Muscle of back (tissue), 11 donors: ENCODE results near the gene TMEM40. TPM values are rescaled to one million over a fixed set of nuclear protein-coding genes. Genes with fewer than 3 reads are reported as not detected.
A peak's percentile ranks its signal among the peaks of the same experiment; 100 is the strongest.
"Not testable (repeated sequence)": the region's sequence is repeated elsewhere in the genome, so short reads cannot be mapped to it uniquely, and the experiment has no call there.

Experiments used
- DNase-seq, 3 donors: peaks; one replicate each; pipeline versions ENCODE4 v3.0.0 to v3.0.0-alpha.2; 2013
- polyA plus RNA-seq, 10 donors: library from polyadenylated mRNA; unstranded; fragments of 120-200 nt; gene quantifications; one replicate each; pipeline ENCODE4 v1.2.1, GENCODE V29; 2013; ENCODE audit not compliant: insufficient read length in 10 of 10

TMEM40 gene
- polyA plus RNA-seq, 10 donors = 10.3 to 26.6 (median 18.5) TPM

DNA sequence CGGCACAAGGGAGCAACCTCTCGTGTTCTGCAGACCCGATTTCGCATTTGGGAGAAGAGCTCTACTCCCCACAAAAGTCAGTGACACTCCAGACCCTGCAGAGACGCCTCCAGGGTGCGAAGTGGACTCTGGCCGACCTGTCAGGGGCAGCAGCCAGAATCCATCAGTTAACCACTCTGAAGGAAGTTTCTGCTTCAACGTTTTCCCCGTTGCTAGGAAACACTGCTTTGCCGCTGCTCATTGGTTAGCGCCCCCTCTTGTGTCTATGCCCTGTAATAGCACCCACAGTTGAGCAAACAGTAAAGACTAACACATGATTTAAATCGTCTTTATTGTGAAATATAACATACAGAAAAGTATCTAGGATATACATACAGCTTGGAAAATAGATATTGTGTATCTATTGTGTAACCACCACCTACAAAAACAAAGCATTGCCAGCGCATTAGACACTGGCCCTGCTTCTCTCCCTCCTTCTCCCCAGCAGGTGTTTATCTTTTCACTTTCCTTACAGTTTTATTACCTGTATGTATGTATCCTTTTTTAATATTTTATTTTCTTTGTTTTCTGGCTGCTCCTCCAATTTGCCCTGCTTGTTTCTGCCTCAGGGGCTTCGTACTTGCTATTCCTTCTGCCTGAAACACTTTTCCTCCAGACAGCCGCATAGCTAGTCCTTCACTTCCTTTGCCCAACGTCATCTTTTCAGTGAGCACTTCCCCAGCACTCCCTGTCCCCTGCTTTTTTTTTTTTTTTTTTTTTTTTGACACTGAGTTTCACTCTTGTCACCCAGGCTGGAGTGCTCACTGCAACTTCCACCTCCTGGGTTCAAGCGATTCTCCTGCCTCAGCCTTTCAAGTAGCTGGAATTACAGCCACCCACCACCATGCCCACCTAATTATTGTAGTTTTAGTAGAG is 38.8 kb downstream of the TMEM40 start:
- peak; percentile 81 to 96 (median 92) for DNase-seq

DNA sequence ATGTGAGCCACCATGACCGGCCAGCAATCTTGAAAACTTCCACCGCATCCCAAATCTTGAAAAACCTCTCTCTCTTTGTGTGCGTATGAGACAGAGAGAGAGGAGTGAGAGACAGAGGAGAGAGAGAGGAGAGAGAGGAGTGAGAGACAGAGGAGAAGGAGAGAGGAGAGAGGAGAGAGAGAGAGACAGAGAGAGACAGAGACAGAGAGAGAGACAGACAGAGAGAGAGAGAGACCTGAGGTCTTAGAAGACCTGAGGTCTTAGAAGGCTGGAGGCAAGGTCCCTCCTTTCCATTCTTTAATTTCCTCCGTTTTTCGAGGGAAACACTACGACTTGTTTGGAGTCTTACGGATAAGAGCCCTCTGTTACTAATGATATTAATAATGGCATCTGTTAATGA is 39.5 kb downstream of the TMEM40 start:
- peak in 1 of 3 donors; percentile 13 for DNase-seq

DNA sequence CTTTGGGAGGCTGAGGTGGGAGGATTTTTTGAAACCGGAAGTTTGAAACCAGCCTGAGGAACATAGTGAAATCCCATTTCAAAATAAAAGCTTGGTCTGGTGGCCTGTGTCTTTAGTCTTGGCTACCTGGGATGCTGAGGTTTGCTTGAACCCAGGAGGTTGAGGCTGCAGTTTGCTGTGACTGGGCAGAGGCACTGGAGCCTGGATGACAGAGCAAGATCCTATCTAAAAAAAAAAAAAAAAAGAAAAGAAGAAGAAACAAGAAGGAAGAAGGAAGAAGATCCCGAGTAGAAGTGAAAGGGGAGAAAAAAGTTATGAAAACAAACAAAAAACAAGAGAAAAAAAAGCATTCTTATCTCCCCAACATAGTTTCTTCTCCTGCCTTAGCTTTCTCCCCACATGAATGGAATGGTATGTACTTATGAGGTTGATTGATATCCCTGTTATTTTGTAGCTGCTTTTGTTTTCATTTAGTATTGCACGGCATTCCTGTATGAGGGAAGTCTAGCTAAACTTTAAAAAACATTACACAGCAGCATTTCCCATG is 42.4 kb downstream of the TMEM40 start:
- DNase-seq = no peak

DNA sequence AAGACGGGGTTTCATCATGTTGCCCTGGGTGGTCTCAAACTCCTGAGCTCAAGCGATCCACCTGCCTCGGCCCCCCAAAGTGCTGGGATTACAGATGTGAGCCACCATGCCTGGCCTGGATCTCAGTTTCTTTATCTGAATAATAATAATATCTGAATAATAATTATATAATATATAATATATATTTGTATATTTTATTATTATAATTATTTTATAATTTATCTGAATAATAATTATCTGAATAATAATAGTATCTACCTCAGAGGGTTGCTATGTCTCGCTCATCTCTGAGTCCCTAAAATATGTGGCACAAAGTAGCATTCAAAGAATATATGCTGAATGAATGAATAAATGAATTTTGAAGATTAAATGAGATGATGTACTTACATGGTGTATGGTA is 44.8 kb downstream of the TMEM40 start:
- no peak for DNase-seq

DNA sequence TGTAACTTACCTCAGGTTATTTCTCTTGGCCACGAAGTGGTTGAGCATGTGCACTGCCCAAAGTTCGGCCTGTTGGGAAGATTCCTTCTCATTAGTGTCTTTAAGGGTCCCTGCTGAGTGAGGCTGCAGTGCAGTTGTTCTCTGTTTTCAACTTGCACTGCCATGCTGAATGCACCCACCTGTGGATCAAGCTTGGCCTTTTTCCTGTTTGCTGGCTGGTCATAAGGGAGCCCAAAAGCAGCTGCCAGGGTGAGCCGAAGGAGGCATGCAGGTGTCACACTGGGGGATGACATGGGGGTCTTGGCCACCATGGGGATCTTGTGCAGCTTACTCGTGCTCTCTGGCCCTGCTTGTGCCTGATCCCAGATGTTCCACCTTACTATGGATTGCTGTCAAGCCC is 49.0 kb downstream of the TMEM40 start:
- DNase-seq = no peak

DNA sequence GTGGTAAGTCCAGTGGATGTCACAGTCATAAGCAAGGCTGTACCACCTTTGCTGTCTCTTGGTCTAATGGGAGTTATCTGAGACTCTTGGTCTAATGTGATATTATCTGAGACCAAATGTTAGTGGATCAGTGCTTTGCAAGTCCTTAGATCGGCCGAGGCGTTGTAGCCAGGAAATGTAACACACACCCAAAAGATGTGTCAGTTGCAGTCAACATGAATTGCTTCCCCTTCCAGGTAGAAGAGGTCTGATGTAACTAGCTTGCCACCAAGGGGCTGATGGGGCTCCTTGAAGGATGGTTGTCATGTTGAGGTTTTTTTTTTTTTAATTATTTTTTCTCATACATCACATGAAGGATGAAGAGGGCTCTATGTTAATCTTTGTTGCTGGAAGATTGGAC is 49.7 kb downstream of the TMEM40 start:
- no peak for DNase-seq

DNA sequence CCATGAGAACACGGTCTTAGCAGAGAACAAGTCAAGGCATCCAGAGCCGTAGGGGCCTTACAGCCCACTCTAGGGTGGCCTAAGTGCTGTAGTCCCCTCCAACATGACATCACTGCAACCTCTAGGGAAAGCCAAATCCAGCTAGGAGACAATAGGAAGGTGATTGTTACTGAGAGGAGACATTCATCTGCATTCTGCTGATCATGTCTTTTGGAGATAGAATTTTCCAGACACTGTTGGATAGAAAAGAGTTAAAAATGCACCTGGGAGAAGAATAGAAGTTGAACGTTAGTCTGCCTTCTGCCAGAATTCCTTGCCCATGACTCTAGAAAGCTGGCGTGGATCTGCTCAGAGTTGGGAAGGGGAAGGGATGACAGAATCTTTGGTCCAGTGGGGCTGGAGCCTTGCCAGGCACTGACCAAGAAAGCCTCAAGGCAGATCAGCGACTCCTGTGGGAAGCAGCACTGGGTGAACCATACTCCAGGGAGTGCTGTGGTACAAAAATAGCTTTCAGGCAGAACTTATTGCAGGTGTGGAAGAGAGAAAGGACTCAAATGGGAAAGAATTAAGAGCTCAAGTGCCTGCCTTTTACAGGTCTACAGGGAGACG is 50.4 kb downstream of the TMEM40 start:
- DNase-seq = peak in 1 of 3 donors; percentile 11

DNA sequence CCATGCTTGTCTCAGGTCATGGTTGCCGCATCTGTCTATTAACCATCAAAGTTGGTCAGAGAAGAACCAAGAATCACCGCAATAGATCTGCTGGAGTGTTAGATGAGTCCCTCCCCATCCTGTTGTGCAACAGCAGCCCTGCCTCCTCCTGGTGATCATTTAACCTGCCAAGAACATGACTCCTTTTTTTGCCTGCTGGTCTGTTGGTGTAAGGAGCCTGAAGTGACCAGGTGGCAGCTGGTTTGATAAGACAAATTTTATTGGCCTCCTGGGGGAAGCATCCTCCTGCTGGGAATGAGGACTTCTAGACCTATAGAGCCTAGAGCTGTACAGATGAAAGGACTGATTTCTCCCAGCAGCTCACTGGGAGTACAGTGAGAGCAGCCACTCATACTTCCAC is 51.6 kb downstream of the TMEM40 start:
- DNase-seq = no peak

DNA sequence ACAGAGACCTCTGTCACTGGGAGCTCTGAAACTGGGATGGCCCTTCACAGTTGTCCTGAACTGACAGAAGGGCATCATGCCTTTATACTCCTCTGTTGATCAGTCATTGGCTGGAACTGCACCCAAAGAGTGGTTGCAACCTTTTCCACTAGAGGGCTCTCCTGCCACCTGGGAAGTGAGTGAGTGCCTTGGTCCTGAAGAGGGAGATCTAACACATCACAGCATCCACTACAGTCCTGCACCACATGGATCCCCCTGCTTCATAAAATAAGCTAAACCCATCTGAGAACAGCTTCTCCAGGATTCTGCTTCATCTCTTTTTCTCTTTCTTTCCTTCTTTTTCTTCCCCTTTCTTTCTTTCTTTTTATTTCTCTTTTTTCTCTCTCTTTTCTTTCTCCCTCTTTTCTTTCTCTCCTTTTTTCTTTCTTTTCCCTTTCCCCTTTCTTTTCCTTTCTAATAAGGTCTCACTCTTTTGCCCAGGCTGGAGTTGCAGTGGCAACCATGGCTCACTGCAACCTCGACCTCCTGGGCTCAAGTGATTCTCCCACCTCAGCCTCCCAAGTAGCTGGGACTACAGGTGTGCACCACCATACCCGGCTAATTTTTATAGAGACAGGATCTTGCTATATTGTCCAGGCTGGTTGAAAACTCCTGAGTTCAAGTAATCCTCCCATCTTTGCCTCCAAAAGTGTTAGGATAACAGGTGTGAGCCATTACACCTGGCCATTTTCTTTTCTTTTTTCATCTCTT is 52.4 kb downstream of the TMEM40 start:
- peak in 2 of 3 donors; percentile 26 to 46 for DNase-seq

DNA sequence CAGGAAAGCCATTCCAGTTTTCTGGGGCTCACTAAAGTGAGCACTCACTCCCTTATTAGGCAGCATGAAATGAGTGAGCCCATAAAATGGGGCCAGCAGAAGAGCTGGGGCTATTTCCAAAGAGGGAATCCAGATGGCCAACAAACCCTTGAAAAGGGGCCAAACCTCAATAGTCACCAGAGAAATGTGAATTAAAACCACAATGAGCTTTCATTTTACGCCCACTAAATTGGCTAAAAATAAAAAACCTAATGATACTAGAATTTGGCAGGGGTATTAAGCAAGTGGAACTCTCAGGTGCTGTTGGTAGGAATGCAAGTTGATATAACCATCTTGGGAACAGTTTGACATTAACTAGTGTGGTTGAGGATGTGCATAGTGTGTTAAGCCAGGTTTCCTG is 53.1 kb downstream of the TMEM40 start:
- DNase-seq = no peak

DNA sequence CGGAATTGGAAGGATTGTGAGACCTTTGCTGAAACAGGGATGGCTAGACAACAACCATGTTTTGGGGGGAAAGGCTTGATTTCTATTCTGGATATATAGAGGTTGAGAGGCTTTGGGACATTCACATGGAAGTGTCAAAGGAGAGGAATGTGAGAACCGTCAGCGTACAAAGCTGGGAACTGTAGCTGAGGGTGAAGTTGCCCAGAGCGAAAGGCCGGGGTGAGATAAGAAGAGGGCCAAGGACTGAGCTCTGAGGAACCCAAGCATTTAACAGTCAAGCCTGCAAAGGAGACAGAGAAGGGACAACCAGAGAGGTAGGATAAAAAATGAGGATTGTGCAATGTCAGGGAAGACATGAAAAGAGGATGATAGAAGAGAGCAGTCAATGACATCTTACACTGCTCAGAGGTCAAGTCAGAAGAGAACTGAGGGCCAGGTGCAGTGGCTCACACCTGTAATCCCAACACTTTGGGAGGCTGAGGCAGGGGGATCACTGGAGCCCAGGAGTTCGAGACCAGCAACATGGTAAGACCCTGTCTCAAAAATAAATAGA is 53.6 kb downstream of the TMEM40 start:
- DNase-seq = no peak

DNA sequence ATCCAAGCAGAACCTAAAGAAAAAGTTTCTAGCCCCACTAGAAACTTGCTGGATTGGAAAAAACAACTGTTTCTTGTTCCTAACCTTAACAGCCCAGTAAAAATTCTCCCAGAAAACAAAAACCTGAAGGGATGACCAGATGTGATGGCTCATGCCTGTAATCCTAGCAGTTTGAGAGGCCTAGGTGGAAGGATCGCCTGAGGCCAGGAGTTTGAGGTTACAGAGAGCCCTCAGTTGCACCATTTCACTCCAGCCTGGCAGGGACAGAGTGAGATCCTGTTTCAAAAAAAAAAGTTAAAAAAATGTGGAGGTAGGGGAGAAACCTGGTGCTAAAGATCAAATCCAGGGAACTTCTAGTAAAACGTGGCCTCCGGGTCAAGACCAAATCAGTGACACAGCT is 56.6 kb downstream of the TMEM40 start:
- DNase-seq = no peak

DNA sequence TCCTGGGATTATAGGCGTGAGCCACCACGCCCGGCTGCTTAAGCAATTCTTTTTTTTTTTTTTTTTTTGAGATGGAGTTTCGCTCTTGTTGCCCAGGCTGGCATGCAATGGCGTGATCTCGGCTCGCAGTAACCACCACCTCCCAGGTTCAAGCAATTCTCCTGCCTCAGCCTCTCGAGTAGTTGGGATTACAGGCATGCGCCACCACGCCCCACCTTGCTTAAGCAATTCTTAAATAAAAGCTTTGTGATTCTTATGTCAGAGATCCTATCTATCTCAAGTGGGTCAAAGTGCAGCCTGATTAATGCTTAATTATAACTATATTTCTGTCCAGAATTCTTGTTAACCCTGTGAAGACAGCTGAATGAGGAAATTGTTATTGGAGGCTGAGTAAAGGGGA is 57.5 kb downstream of the TMEM40 start:
- not testable (repeated sequence) for DNase-seq

DNA sequence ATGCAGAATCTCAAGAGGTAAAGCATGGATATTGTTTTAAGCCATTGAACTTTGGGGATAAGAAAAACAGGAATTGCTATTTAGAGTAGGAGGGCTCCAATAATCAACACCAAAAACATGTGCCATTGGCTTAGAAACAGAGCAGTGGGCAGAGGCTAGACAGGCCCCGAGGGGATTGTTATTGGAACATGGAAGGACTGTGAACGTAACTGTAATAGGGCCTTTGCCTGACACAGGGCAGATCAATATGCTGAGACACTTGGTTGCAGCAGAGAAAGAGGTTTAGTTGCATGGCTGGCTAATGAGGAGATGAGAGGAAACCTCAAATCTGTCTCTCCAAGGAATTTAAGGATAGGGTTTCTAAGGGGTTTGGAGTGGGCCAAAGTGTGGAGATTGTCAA is 58.3 kb downstream of the TMEM40 start:
- DNase-seq = no peak

DNA sequence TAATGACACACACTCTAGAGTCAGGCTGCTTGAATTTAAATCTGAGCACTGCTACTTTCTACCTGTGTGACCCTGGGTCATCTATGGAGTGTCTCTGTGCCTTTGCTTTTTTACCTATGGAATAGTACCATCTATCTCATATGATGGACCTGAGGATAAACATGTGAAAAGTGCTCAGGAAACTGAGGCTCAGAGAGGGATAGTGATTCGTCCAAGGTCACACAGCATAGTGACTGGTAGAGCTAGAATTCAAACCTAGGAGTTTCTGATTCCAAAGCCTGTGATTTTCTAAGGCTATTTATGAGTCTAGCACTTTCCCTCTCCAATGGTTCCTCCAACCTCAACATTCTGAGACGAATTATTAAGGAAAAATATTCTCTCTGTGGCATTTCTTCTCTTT is 63.1 kb downstream of the TMEM40 start:
- DNase-seq = no peak

DNA sequence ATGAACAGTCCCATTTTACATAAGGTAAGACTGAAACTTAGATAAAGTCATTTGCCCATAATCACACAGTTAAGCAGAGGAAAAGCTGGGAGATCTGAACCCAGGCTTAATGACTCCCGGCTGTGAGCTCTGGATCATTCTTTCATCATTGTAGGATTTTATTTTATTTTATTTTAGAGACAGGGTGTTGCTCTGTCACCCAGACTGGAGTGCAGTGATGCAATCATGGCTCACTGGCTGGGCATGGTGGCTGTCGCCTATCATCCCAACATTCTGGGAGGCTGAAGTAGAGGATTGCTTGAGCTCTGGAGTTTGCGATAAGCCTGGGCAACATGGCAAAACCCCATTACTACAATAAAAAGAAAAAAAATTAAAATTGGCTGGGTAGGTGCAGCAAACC is 63.9 kb downstream of the TMEM40 start:
- no peak for DNase-seq

DNA sequence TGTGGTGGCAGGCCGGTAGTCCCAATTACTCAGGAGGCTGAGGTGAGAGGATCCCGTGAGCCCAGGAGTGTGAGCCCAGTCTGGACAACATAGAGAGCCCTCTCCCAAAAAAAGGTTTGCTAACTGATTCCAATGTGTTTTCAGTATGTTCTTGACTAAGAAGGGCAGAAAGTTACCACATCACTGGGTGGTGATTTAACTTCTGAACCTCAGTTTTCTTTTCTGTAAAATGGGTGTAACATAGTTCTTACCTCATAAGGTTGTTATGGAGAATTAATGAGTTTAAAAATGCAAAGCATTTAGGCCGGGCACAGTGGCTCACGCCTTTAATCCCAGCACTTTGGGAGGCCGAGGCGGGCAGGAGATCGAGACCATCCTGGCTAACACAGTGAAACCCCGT is 66.6 kb downstream of the TMEM40 start:
- DNase-seq = no peak

DNA sequence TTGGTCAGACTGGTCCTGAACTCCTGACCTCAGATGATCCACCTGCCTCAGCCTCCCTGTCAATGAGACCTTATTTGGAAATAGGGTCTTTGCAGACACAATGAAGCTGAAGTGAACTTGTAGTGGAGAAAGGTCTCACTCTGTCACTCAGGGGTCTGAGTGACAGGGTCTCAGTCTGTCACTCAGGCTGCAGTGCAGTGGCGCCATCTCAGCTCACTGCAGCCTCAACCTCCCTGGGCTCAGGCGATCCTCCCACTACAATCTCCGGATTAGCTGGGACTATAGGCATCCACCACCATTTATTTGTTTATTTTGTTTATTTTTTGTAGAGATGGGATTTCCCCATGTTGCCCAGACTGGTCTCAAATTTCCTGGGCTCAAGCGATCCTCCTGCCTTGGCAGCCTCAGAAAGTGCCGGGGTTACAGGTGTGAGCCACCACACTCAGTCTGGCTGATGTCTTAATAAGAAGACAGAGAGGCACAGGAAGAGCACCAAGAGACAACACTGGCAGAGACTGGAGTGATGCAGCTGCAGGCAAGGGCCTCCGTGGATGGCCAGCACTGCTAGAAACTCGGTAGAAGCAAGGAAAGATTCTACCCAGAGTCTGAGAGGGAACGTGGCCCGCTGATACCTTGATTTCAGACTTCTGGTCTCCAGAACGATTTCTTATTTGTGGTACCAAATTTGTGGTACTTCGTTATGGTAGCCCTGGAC is 68.9 kb downstream of the TMEM40 start:
- no peak for DNase-seq

DNA sequence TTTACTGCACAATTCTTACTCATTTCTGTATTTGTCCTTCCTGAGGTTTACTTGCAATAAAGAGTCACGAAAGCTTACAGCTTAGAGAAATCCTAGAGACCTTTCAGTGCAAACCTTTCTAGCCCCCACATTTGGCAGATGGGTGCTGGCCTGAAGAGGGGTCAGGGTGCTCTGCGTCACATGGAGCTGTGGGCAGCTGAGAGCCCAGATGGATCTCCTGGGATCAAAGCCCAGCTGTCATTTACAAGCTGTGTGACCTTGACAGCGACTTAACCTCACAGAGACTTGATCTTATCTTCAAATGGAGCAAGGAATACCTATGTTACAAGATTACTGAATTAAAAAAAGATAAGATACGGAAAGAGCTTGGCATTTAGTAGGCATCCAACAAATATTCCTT is 71.1 kb downstream of the TMEM40 start:
- no peak for DNase-seq

DNA sequence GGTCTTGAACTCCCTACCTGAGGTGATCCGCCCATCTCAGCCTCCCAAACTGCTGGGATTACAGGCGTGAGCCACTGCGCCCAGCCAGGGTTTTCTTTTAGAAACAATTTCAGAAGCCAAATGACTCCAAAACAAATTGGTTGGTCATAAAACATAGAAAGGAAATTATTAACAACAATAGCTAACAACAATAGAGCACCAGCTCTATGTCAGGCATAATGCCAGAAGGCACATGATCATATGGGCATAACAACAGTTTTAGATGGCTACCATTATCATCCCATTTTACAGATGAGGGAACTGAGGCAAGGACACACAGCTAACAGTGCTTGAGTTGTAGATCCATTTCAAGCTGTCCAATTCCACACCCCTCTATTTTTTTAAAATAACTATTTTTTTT is 73.0 kb downstream of the TMEM40 start:
- no peak for DNase-seq
